Measurements from ENCODE around the gene MARCHF4. TPM values are rescaled to one million over a fixed set of nuclear protein-coding genes. Genes with fewer than 3 reads are reported as not detected.

The MARCHF4 gene
- total and polyA plus RNA-seq, 9 of the 15 experiments (the other 6 are each of a cell fraction or from before 2014, with no cell fraction given) = 0.05 TPM; not detected in 8

DNA sequence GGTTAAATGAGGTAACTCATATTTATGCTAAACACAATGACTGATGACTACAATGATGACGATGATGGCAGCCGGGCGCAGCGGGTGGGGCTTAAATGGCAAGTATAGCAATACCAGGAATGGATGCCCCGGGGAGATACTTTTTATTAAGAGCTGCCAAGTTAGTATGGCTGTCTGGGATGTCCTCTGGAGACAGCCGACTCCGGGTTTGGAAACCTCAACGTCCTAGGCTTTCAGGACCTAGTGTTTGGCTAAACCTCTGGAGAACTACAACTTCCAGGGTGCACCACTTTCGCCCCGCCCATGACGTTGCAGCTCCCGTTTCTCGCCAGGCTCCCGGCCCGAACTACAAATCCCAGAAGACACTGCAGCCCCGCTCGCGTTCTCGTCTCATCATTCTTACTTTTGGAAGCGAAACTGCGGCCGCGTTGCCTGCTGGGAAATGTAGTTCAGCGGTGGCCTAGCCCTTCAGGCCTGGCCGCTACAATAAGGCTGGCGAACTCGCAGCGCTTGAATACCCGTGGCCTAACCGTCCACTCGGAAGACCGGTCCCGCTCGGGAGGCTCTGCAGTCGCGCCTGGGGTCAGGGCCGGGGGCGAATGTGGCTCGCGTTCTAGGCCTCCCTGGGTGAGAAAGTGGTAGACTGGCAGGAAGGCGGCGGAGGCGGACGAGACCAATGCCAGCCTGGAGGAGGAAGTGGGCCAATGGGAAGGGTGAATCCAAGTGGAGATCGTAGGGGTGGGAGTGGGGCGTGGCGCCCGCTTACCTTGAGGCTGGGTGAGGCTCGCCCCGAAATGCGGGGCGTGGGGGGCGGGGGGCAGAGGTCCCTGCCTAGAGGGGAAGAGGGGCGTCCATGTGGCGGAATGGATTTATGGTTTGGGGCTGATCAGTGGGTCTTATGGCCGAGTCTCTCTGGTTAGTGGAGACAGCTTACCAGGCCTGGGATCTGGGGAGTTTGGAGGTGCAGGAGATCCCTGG is 40.0 kb upstream of the MARCHF4 start, which contains the start of gene SMARCAL1 (continued):
- TF ChIP-seq AFF4 (CRISPR knock-in tag; IDR thresholded peaks at IDR 0.05) (peak; percentile 60; the same call in 1 of the 2 replicates), SPI1 (IDR thresholded peaks at IDR 0.05; ENCODE audit: borderline replicate concordance, low read depth, low read length) (peak; percentile 86), ZNF253 (CRISPR knock-in tag; conservative IDR thresholded peaks at IDR 0.05) (no peak), NCOA1 (IDR thresholded peaks at IDR 0.05; ENCODE audit: low read depth) (no peak), ZNF232 (CRISPR knock-in tag; IDR thresholded peaks at IDR 0.05) (no peak), ARID3A (IDR thresholded peaks at IDR 0.05; ENCODE audit: borderline replicate concordance, low read depth, low read length) (no peak), ZNF280B (CRISPR knock-in tag; IDR thresholded peaks at IDR 0.05) (no peak), NFXL1 (CRISPR knock-in tag; IDR thresholded peaks at IDR 0.05) (no peak), RNF2 (IDR thresholded peaks at IDR 0.05) (no peak; the same call in 1 of the 2 replicates), KLF10 (CRISPR knock-in tag; IDR thresholded peaks at IDR 0.05) (no peak), ZKSCAN3 (CRISPR knock-in tag; IDR thresholded peaks at IDR 0.05) (no peak), RCOR1 (IDR thresholded peaks at IDR 0.05; ENCODE audit: borderline replicate concordance in 1 of 2, low read depth in 2 of 2, low read length in 2 of 2) (no peak)

Measured in K562 (cell line).